Measurements from ENCODE around the gene ATPAF2. TPM values are rescaled to one million over a fixed set of nuclear protein-coding genes. Genes with fewer than 3 reads are reported as not detected.

Gene ATPAF2
- total and polyA plus RNA-seq, 2 experiments from 2014 or later, result 24.3 to 25.7 TPM

- Mint-ChIP-seq H3K27ac (no peak overlapping the region), H3K27me3 (ENCODE audit: insufficient read depth, low read depth, poor library complexity) (peaks cover 2% of the 10 kb centered on the region), H3K36me3 (ENCODE audit: low read depth) (no peaks in the 10 kb centered on the region; the same call in 2 of the 3 replicates), H3K9me3 (no peaks in the 10 kb centered on the region), H3K4me1 (peaks cover 2% of the 10 kb centered on the region; the same call in 1 of the 3 replicates), H3K4me3 (no peak overlapping the region)
- no peaks in the 10 kb centered on the region for H3K9me2 ChIP-seq (ENCODE audit: insufficient read depth)
- H3K79me2 ChIP-seq (replicated peaks; ENCODE audit: insufficient read depth), result no peaks in the 10 kb centered on the region
- no peaks in the 10 kb centered on the region; the same call in 1 of the 2 replicates for H3K4me1 ChIP-seq (ENCODE audit: insufficient read depth)
- H3K27ac ChIP-seq (ENCODE audit: low read depth), result no peak overlapping the region
- no peaks in the 10 kb centered on the region for H3K36me3 ChIP-seq (ENCODE audit: insufficient read depth)
- no peak overlapping the region for H3K4me2 ChIP-seq
- no peak overlapping the region for H2AFZ ChIP-seq
- H3K4me3 ChIP-seq, result no peak overlapping the region
- TF ChIP-seq CREB1 (CRISPR knock-in tag; IDR thresholded peaks at IDR 0.05; ENCODE audit: low read depth) (no peak), ETS1 (IDR thresholded peaks at IDR 0.05) (no peak), ZNF331 (CRISPR knock-in tag; IDR thresholded peaks at IDR 0.05; ENCODE audit: low read depth) (no peak), EZH2phosphoT487 (IDR thresholded peaks at IDR 0.05; ENCODE audit: unreplicated experiment) (no peak), POLR2AphosphoS5 (IDR thresholded peaks at IDR 0.05; ENCODE audit: low read depth) (no peak), ZNF462 (CRISPR knock-in tag; IDR thresholded peaks at IDR 0.05) (no peak)
- TF ChIP-seq, protein P1, sequence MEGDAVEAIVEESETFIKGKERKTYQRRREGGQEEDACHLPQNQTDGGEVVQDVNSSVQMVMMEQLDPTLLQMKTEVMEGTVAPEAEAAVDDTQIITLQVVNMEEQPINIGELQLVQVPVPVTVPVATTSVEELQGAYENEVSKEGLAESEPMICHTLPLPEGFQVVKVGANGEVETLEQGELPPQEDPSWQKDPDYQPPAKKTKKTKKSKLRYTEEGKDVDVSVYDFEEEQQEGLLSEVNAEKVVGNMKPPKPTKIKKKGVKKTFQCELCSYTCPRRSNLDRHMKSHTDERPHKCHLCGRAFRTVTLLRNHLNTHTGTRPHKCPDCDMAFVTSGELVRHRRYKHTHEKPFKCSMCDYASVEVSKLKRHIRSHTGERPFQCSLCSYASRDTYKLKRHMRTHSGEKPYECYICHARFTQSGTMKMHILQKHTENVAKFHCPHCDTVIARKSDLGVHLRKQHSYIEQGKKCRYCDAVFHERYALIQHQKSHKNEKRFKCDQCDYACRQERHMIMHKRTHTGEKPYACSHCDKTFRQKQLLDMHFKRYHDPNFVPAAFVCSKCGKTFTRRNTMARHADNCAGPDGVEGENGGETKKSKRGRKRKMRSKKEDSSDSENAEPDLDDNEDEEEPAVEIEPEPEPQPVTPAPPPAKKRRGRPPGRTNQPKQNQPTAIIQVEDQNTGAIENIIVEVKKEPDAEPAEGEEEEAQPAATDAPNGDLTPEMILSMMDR (conservative IDR thresholded peaks at IDR 0.05; ENCODE audit: low read depth in 2 of 2), result no peak
- TF ChIP-seq, protein P2, sequence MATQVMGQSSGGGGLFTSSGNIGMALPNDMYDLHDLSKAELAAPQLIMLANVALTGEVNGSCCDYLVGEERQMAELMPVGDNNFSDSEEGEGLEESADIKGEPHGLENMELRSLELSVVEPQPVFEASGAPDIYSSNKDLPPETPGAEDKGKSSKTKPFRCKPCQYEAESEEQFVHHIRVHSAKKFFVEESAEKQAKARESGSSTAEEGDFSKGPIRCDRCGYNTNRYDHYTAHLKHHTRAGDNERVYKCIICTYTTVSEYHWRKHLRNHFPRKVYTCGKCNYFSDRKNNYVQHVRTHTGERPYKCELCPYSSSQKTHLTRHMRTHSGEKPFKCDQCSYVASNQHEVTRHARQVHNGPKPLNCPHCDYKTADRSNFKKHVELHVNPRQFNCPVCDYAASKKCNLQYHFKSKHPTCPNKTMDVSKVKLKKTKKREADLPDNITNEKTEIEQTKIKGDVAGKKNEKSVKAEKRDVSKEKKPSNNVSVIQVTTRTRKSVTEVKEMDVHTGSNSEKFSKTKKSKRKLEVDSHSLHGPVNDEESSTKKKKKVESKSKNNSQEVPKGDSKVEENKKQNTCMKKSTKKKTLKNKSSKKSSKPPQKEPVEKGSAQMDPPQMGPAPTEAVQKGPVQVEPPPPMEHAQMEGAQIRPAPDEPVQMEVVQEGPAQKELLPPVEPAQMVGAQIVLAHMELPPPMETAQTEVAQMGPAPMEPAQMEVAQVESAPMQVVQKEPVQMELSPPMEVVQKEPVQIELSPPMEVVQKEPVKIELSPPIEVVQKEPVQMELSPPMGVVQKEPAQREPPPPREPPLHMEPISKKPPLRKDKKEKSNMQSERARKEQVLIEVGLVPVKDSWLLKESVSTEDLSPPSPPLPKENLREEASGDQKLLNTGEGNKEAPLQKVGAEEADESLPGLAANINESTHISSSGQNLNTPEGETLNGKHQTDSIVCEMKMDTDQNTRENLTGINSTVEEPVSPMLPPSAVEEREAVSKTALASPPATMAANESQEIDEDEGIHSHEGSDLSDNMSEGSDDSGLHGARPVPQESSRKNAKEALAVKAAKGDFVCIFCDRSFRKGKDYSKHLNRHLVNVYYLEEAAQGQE (IDR thresholded peaks at IDR 0.05; ENCODE audit: unreplicated experiment), result no peak
- no peaks in the 10 kb centered on the region for H3F3A ChIP-seq (replicated peaks; ENCODE audit: low read depth)
- ATAC-seq (no peak), DNase-seq (ENCODE audit: low spot score) (no peak)
- H3K27me3 ChIP-seq (ENCODE audit: insufficient read depth), result no peaks in the 10 kb centered on the region
- no peaks in the 10 kb centered on the region for H4K20me1 ChIP-seq (replicated peaks; ENCODE audit: insufficient read depth)
These were observed 48.7 kb downstream of the ATPAF2 start for GRCh38 chr17:17990282-17990681.
